ENCODE data around the gene NLGN1. TPM values are rescaled to one million over a fixed set of nuclear protein-coding genes. Genes with fewer than 3 reads are reported as not detected.

The NLGN1 gene
- total RNA-seq, 3 donors from 2014 or later: 4.4 to 12.3 (median 6.9) TPM

- Histone ChIP-seq H3K27me3 (no peaks in the 10 kb centered on the region), H3K27ac (no peak overlapping the region), H3K4me3 (no peak overlapping the region), H3K4me1 (no peaks in the 10 kb centered on the region), H3K36me3 (no peaks in the 10 kb centered on the region), H3K9me3 (peaks cover 0 to 4% of the 10 kb centered on the region in 2 donors)
- no peak for DNase-seq (ENCODE audit: low spot score in 2 of 2)
- TF ChIP-seq CTCF (IDR thresholded peaks at IDR 0.05) (no peak), POLR2AphosphoS5 (IDR thresholded peaks at IDR 0.05) (no peak), POLR2A (IDR thresholded peaks at IDR 0.05) (no peak)
- intact Hi-C loops (cut with DNase I; ENCODE audit: low total_unique reads): no loop called here
Measured at GRCh38 chr3:174317005-174317404, 919.5 kb downstream of the NLGN1 start.

- no peak for TF ChIP-seq CTCF (IDR thresholded peaks at IDR 0.05)
- no peak for TF ChIP-seq POLR2A (IDR thresholded peaks at IDR 0.05)
- no peak for TF ChIP-seq POLR2AphosphoS5 (IDR thresholded peaks at IDR 0.05)
- peaks cover 0 to 4% of the 10 kb centered on the region in 2 donors for H3K9me3 ChIP-seq
- no peak for DNase-seq (ENCODE audit: low spot score in 2 of 2)
- intact Hi-C loops (cut with DNase I; ENCODE audit: low total_unique reads): no loop called here
- H3K36me3 ChIP-seq: no peaks in the 10 kb centered on the region
- no peak overlapping the region for H3K4me3 ChIP-seq
- no peaks in the 10 kb centered on the region for H3K4me1 ChIP-seq
- H3K27me3 ChIP-seq: no peaks in the 10 kb centered on the region
- no peak overlapping the region for H3K27ac ChIP-seq
Measured at GRCh38 chr3:174318181-174318580, 920.6 kb downstream of the NLGN1 start.

- H3K27me3 ChIP-seq: no peaks in the 10 kb centered on the region
- H3K27ac ChIP-seq: no peak overlapping the region
- no peak overlapping the region for H3K4me3 ChIP-seq
- intact Hi-C loops (cut with DNase I; ENCODE audit: low total_unique reads): no loop called here
- H3K4me1 ChIP-seq: no peaks in the 10 kb centered on the region
- no peaks in the 10 kb centered on the region for H3K36me3 ChIP-seq
- peaks cover 0 to 4% of the 10 kb centered on the region in 2 donors for H3K9me3 ChIP-seq
- TF ChIP-seq CTCF (IDR thresholded peaks at IDR 0.05) (no peak), POLR2A (IDR thresholded peaks at IDR 0.05) (no peak), POLR2AphosphoS5 (IDR thresholded peaks at IDR 0.05) (no peak)
- DNase-seq (ENCODE audit: low spot score in 2 of 2): no peak
Measured at GRCh38 chr3:174321548-174321947, 924.0 kb downstream of the NLGN1 start.

GRCh38 chr3:174322789-174323188 is 925.2 kb downstream of the NLGN1 start:
- Histone ChIP-seq H3K4me1 (no peaks in the 10 kb centered on the region), H3K4me3 (no peak overlapping the region), H3K36me3 (no peaks in the 10 kb centered on the region), H3K27me3 (no peaks in the 10 kb centered on the region), H3K9me3 (peaks cover 0 to 4% of the 10 kb centered on the region in 2 donors), H3K27ac (no peak overlapping the region)
- intact Hi-C loops (cut with DNase I; ENCODE audit: low total_unique reads): no loop called here
- no peak for DNase-seq (ENCODE audit: low spot score in 2 of 2)
- TF ChIP-seq POLR2A (IDR thresholded peaks at IDR 0.05) (no peak), POLR2AphosphoS5 (IDR thresholded peaks at IDR 0.05) (no peak), CTCF (IDR thresholded peaks at IDR 0.05) (no peak)

GRCh38 chr3:174325171-174325570 is 927.6 kb downstream of the NLGN1 start:
- Histone ChIP-seq H3K27me3 (no peaks in the 10 kb centered on the region), H3K36me3 (no peaks in the 10 kb centered on the region), H3K27ac (no peak overlapping the region), H3K4me1 (no peaks in the 10 kb centered on the region), H3K4me3 (no peak overlapping the region), H3K9me3 (peaks cover 0 to 4% of the 10 kb centered on the region in 2 donors)
- TF ChIP-seq CTCF (IDR thresholded peaks at IDR 0.05) (no peak), POLR2AphosphoS5 (IDR thresholded peaks at IDR 0.05) (no peak), POLR2A (IDR thresholded peaks at IDR 0.05) (no peak)
- intact Hi-C loops (cut with DNase I; ENCODE audit: low total_unique reads): no loop called here
- no peak for DNase-seq (ENCODE audit: low spot score in 2 of 2)
